Activated B cell treated with CpG ODN at 0.5 μM for 24 hours (primary cell): ENCODE data around the gene ARHGAP26. TPM values are rescaled to one million over a fixed set of nuclear protein-coding genes. Genes with fewer than 3 reads are reported as not detected.

ENCODE experiments used
- ATAC-seq: fragments of 200-7000 bp; cut with Tn5 transposase; one replicate; pipeline ENCODE4 v1.10.0; 2021; ENCODE audit warnings: low read depth, mild to moderate bottlenecking, moderate library complexity
- CTCF ChIA-PET: fragments of 350-600 bp; sonication (Branson Sonifier 250); formaldehyde crosslinking; loops from one replicate; lab custom pipeline; 2021; ENCODE audit warnings: antibody characterized with exemption; lab: Charles Lee
- POLR2A ChIA-PET: fragments of 350-600 bp; sonication (Branson Sonifier 250); formaldehyde crosslinking; loops from one replicate; lab custom pipeline; 2021; ENCODE audit warnings: antibody characterized with exemption; lab: Charles Lee
- DNase-seq: peaks from one replicate; pipeline ENCODE4 v3.0.0; 2022
- H3K27ac Mint-ChIP-seq: one replicate; pipeline ENCODE4 v1.8.0; 2020; ENCODE audit warnings: mixed read lengths
- H3K27me3 Mint-ChIP-seq: one replicate; pipeline ENCODE4 v1.8.0; 2021; ENCODE audit warnings: mixed read lengths
- H3K36me3 Mint-ChIP-seq: one replicate; pipeline ENCODE4 v1.8.0; 2021; ENCODE audit warnings: low read depth, mixed read lengths
- H3K4me1 Mint-ChIP-seq: one replicate; pipeline ENCODE4 v1.8.0; 2021; ENCODE audit warnings: mixed read lengths
- H3K4me3 Mint-ChIP-seq: one replicate; pipeline ENCODE4 v1.8.0; 2020; ENCODE audit warnings: mild to moderate bottlenecking, mixed read lengths
- H3K9me3 Mint-ChIP-seq: one replicate; pipeline ENCODE4 v1.8.0; 2020; ENCODE audit warnings: mixed read lengths
- intact Hi-C: fragments of 100-400 bp; cut with micrococcal nuclease; formaldehyde crosslinking; loops from one replicate; pipeline ENCODE4 v1.15.1; 2024
- total RNA-seq: library from RNA; stranded (reverse); gene quantifications from 2 replicates; pipeline ENCODE4 v1.2.3, GENCODE V29; 2022
- TF ChIP-seq, protein P1 (sequence below): fragments of 200-600 bp; IDR thresholded peaks from one replicate; pipeline ENCODE4 v1.8.0; 2022; ENCODE audit warnings: antibody characterized with exemption, mild to moderate bottlenecking

Gene ARHGAP26
- total RNA-seq, 1 donor from 2014 or later: 20.9 TPM

GRCh38 chr5:143073766-143074165, 303.6 kb downstream of the ARHGAP26 start:
- Mint-ChIP-seq H3K36me3 (peaks cover 6% of the 10 kb centered on the region), H3K4me1 (no peaks in the 10 kb centered on the region), H3K9me3 (peaks cover 9% of the 10 kb centered on the region), H3K27ac (no peak overlapping the region), H3K27me3 (no peaks in the 10 kb centered on the region), H3K4me3 (no peak overlapping the region)
- TF ChIP-seq, protein P1, sequence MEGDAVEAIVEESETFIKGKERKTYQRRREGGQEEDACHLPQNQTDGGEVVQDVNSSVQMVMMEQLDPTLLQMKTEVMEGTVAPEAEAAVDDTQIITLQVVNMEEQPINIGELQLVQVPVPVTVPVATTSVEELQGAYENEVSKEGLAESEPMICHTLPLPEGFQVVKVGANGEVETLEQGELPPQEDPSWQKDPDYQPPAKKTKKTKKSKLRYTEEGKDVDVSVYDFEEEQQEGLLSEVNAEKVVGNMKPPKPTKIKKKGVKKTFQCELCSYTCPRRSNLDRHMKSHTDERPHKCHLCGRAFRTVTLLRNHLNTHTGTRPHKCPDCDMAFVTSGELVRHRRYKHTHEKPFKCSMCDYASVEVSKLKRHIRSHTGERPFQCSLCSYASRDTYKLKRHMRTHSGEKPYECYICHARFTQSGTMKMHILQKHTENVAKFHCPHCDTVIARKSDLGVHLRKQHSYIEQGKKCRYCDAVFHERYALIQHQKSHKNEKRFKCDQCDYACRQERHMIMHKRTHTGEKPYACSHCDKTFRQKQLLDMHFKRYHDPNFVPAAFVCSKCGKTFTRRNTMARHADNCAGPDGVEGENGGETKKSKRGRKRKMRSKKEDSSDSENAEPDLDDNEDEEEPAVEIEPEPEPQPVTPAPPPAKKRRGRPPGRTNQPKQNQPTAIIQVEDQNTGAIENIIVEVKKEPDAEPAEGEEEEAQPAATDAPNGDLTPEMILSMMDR: no peak
- ChIA-PET CTCF (no interaction called here), POLR2A (no interaction called here)
- ATAC-seq (no peak), DNase-seq (no peak)
- intact Hi-C loops: no loop called here

DNA sequence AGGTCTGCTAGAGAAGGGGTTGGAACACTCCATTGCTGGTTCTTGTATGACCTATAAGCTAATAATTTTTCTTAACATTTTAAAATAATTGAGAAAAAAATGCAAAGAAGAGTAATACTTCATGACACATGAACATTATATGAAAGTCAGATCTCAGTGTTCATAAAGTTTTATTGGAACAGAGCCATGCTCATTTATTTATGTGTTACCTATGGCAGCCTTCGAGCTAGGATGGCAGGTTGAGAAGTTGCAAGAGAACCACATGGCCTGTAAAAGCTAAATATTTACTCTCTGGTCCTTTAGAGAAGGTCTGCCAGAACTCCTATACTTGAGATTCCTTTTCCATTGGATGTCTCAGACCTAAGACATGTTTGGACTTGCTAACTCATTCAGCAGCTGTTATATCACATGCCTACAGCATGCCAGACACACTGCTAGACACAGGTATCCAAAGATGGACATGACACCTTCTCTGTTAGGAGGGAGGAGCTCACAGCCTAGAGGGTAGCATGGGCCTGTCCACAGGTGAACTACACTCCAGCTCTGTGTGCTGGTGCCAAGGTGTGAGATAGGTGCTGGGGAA, 304.3 kb downstream of the ARHGAP26 start:
- ChIA-PET CTCF (no interaction called here), POLR2A (no interaction called here)
- Mint-ChIP-seq H3K4me1 (no peaks in the 10 kb centered on the region), H3K36me3 (peaks cover 6% of the 10 kb centered on the region), H3K9me3 (peaks cover 9% of the 10 kb centered on the region), H3K4me3 (no peak overlapping the region), H3K27me3 (no peaks in the 10 kb centered on the region), H3K27ac (no peak overlapping the region)
- DNase-seq (no peak), ATAC-seq (no peak)
- TF ChIP-seq, protein P1: no peak
- intact Hi-C loops: no loop called here

GRCh38 chr5:143076377-143076776, 306.2 kb downstream of the ARHGAP26 start:
- Mint-ChIP-seq H3K27ac (no peak overlapping the region), H3K9me3 (peaks cover 8% of the 10 kb centered on the region), H3K27me3 (no peaks in the 10 kb centered on the region), H3K36me3 (no peaks in the 10 kb centered on the region), H3K4me1 (no peaks in the 10 kb centered on the region), H3K4me3 (no peak overlapping the region)
- TF ChIP-seq, protein P1: no peak
- intact Hi-C loops: no loop called here
- no peak for ATAC-seq
- ChIA-PET CTCF (no interaction called here), POLR2A (no interaction called here)
- DNase-seq: no peak

- TF ChIP-seq, protein P1: no peak
- no peaks in the 10 kb centered on the region for H3K9me3 Mint-ChIP-seq
- no peak for DNase-seq
- POLR2A ChIA-PET: no interaction called here
- no peaks in the 10 kb centered on the region for H3K27me3 Mint-ChIP-seq
- CTCF ChIA-PET: no interaction called here
- H3K36me3 Mint-ChIP-seq: no peaks in the 10 kb centered on the region
- intact Hi-C loops: no loop called here
- H3K4me1 Mint-ChIP-seq: no peaks in the 10 kb centered on the region
- ATAC-seq: no peak
- H3K4me3 Mint-ChIP-seq: no peak overlapping the region
- no peak overlapping the region for H3K27ac Mint-ChIP-seq
These were observed 307.4 kb downstream of the ARHGAP26 start for GRCh38 chr5:143077453-143078103.

DNA sequence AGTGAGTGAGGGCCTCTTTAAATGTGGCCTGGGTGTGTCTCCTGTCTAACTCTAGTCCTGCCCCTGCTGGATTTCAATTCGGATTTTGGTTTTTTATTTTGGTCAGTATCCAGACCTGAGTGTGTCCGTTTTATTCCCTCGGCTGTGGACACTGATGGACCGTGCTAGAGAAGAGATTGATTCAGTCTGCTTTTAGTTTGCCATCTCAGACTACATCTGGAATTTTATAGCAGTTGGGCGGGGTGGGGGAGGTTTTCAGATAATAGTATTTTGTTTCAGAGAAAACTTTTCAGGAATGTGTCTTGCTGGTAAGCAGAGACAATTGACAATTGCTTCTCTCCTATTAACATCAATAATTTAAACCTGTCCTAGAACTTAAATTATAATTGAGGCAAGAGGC, 308.1 kb downstream of the ARHGAP26 start:
- no peak overlapping the region for H3K27ac Mint-ChIP-seq
- POLR2A ChIA-PET: no interaction called here
- CTCF ChIA-PET: no interaction called here
- H3K4me1 Mint-ChIP-seq: no peaks in the 10 kb centered on the region
- DNase-seq: no peak
- intact Hi-C loops: no loop called here
- no peaks in the 10 kb centered on the region for H3K27me3 Mint-ChIP-seq
- H3K9me3 Mint-ChIP-seq: no peaks in the 10 kb centered on the region
- no peaks in the 10 kb centered on the region for H3K36me3 Mint-ChIP-seq
- TF ChIP-seq, protein P1: no peak
- no peak overlapping the region for H3K4me3 Mint-ChIP-seq
- no peak for ATAC-seq
